Articular chondrocyte of knee joint (primary cell): ENCODE measurements around the gene TRIAP1. TPM values are rescaled to one million over a fixed set of nuclear protein-coding genes. Genes with fewer than 3 reads are reported as not detected.

Experiments used
- total RNA-seq: library from RNA; depleted of rRNA; stranded (reverse); fragments of >200 nt; gene quantifications from 2 replicates; pipeline ENCODE4 v1.2.3, GENCODE V29; 2012

TRIAP1 gene
- total RNA-seq = 24.6 and 27.8 TPM in 2 replicates

GRCh38 chr12:120445911-120446843, at the start of gene TRIAP1, which contains the start of gene GATC:
Gene TRIAP1 (minus strand): TSS chr12:120446384. CDS start chr12:120446372, 12 bp downstream.
Gene GATC (plus strand): TSS chr12:120446444. CDS start chr12:120446481, 37 bp downstream.

GRCh38 chr12:120469450-120470149, 23.4 kb upstream of the TRIAP1 start, which contains the start of gene SRSF9:
Gene SRSF9 (minus strand): TSS chr12:120469748. CDS start chr12:120469609, 139 bp downstream.

GRCh38 chr12:120437735-120438494, 8.3 kb downstream of the TRIAP1 start, which contains the start of gene COX6A1:
Gene COX6A1 (plus strand): TSS chr12:120438113. CDS start chr12:120438127, 14 bp downstream.

Other genes starting within 250 kb of the TRIAP1 start
- 2,684 and 3,913 TPM in 2 replicates for gene RPLP0, start 245.3 kb downstream of the TRIAP1 start, total RNA-seq
- gene PXN, start 180.7 kb downstream of the TRIAP1 start, total RNA-seq = 36.1 and 37.2 TPM in 2 replicates
- gene RNU4-2, start 154.5 kb downstream of the TRIAP1 start, total RNA-seq = under 0.01 TPM in 2 replicates
- gene RNU4-1, start 153.1 kb downstream of the TRIAP1 start, total RNA-seq = under 0.01 TPM in 2 replicates
- 1.0 and 1.8 TPM in 2 replicates for gene SIRT4, start 144.1 kb downstream of the TRIAP1 start, total RNA-seq
- not detected in 2 replicates for gene PLA2G1B, start 118.6 kb downstream of the TRIAP1 start, total RNA-seq
- 0.26 and 0.43 TPM in 2 replicates for gene MSI1, start 77.2 kb downstream of the TRIAP1 start, total RNA-seq
- 265 and 266 TPM in 2 replicates for gene COX6A1, start 8.3 kb downstream of the TRIAP1 start, total RNA-seq
- 16.3 and 20.8 TPM in 2 replicates for gene GATC, start 60 bp upstream of the TRIAP1 start, total RNA-seq
- gene SRSF9, start 23.4 kb upstream of the TRIAP1 start, total RNA-seq = 123 and 127 TPM in 2 replicates
- 185 and 267 TPM in 2 replicates for gene DYNLL1, start 49.7 kb upstream of the TRIAP1 start, total RNA-seq
- 20.4 and 28.8 TPM in 2 replicates for gene COQ5, start 82.8 kb upstream of the TRIAP1 start, total RNA-seq
- 102 and 113 TPM in 2 replicates for gene RNF10, start 88.0 kb upstream of the TRIAP1 start, total RNA-seq
- 22.6 and 24.3 TPM in 2 replicates for gene POP5, start 135.0 kb upstream of the TRIAP1 start, total RNA-seq
- gene CABP1, start 194.2 kb upstream of the TRIAP1 start, total RNA-seq = under 0.01 TPM in 1 of 2 replicates, not detected in the other
- gene MLEC, start 240.8 kb upstream of the TRIAP1 start, total RNA-seq = 109 and 113 TPM in 2 replicates